OCI-LY3 (cell line): ENCODE measurements around the gene OR7G1.

Source experiments
- H2AFZ ChIP-seq: fragments of 200-600, 300-600 bp; shearing (Covaris generic); 2 replicates; pipeline ENCODE4 v1.6.0; 2014; ENCODE audit warnings: antibody characterized with exemption, low read depth, low read length
- H3K27ac ChIP-seq: fragments of 200-600, 300-600 bp; sonication (generic); 2 replicates; pipeline ENCODE4 v1.5.1; 2014; ENCODE audit warnings: mild to moderate bottlenecking, low read length, moderate library complexity, mixed read lengths
- H3K27me3 ChIP-seq: fragments of 200-600, 300-600 bp; sonication (generic); 2 replicates; pipeline ENCODE4 v1.6.1; 2014; ENCODE audit warnings: low read depth, low read length, mixed read lengths
- H3K36me3 ChIP-seq: fragments of 200-600, 300-600 bp; sonication (generic); replicated peaks from 2 replicates; pipeline ENCODE3; 2014; ENCODE audit warnings: low read depth, low read length, mixed read lengths
- H3K4me1 ChIP-seq: fragments of 300-600, 200-600 bp; sonication (generic); 2 replicates; pipeline ENCODE4 v1.6.1; 2014; ENCODE audit warnings: low read length, mixed read lengths
- H3K4me2 ChIP-seq: fragments of 200-600, 300-600 bp; sonication (generic); 2 replicates; pipeline ENCODE4 v1.6.1; 2014; ENCODE audit warnings: low read length, mixed read lengths
- H3K4me3 ChIP-seq: fragments of 300-600, 200-600 bp; sonication (generic); 2 replicates; pipeline ENCODE4 v1.5.1; 2014; ENCODE audit warnings: antibody characterized with exemption, mild to moderate bottlenecking, low read length, moderate library complexity
- H3K79me2 ChIP-seq: fragments of 300-600, 200-600 bp; shearing (Covaris generic); 2 replicates; pipeline ENCODE4 v1.6.1; 2014; ENCODE audit warnings: mild to moderate bottlenecking, low read length, mixed read lengths
- H3K9ac ChIP-seq: fragments of 300-600, 200-600 bp; shearing (Covaris generic); 2 replicates; pipeline ENCODE4 v1.6.0; 2014; ENCODE audit warnings: mild to moderate bottlenecking, low read length, moderate library complexity
- H3K9me3 ChIP-seq: fragments of 200-600, 300-600 bp; shearing (Covaris generic); 2 replicates; pipeline ENCODE4 v1.6.1; 2014; ENCODE audit warnings: low read length, mixed read lengths; ENCODE audit not compliant: insufficient read depth
- H4K20me1 ChIP-seq: fragments of 200-600, 300-600 bp; sonication (generic); 2 replicates; pipeline ENCODE4 v1.6.1; 2016; ENCODE audit warnings: low read length, mixed read lengths; ENCODE audit not compliant: insufficient read depth
- CTCF ChIP-seq: fragments of 200-600, 300-600 bp; sonication (generic); IDR thresholded peaks from 2 replicates; pipeline ENCODE4 v1.5.1; 2014; ENCODE audit warnings: antibody characterized with exemption, low read length, low read depth
- EZH2phosphoT487 ChIP-seq: fragments of 200-600 bp; shearing (Covaris generic); IDR thresholded peaks from 2 replicates; pipeline ENCODE4 v1.6.1; 2018; ENCODE audit warnings: antibody characterized with exemption, mixed run types, low read depth

Gene OR7G1

GRCh38 chr19:9107375-9107774, 8.2 kb downstream of the OR7G1 start, which contains the start of gene OR7G2:
TSS of gene OR7G2 (minus strand) at chr19:9107475. CDS start at chr19:9103243, 4,232 bp downstream.
- no peaks in the 10 kb centered on the region for H3K36me3 ChIP-seq
- no peak within 1 kb of the TSS for H3K9ac ChIP-seq
- H3K79me2 ChIP-seq: no peaks in the 10 kb centered on the region
- H3K4me3 ChIP-seq: no peak within 1 kb of the TSS
- TF ChIP-seq CTCF (no peak), EZH2phosphoT487 (no peak)
- H3K4me1 ChIP-seq: no peaks in the 10 kb centered on the region
- no peaks in the 10 kb centered on the region for H3K9me3 ChIP-seq
- H2AFZ ChIP-seq: no peak within 1 kb of the TSS
- no peaks in the 10 kb centered on the region for H3K27me3 ChIP-seq
- H3K4me2 ChIP-seq: no peak within 1 kb of the TSS
- H4K20me1 ChIP-seq: no peaks in the 10 kb centered on the region
- H3K27ac ChIP-seq: no peak within 1 kb of the TSS

GRCh38 chr19:9086761-9087160, 28.8 kb downstream of the OR7G1 start, which contains the start of gene OR1M1:
TSS of gene OR1M1 (plus strand) at chr19:9087061. CDS start at chr19:9093245, 6,184 bp downstream.
- Histone ChIP-seq H3K9me3 (no peaks in the 10 kb centered on the region), H2AFZ (no peak within 1 kb of the TSS), H3K27ac (no peak within 1 kb of the TSS), H3K4me2 (no peak within 1 kb of the TSS), H4K20me1 (no peaks in the 10 kb centered on the region), H3K36me3 (no peaks in the 10 kb centered on the region), H3K27me3 (no peaks in the 10 kb centered on the region), H3K9ac (no peak within 1 kb of the TSS), H3K4me1 (no peaks in the 10 kb centered on the region), H3K4me3 (no peak within 1 kb of the TSS), H3K79me2 (no peaks in the 10 kb centered on the region)
- no peak for TF ChIP-seq CTCF
- TF ChIP-seq EZH2phosphoT487: no peak

- Histone ChIP-seq H3K4me1 (no peaks in the 10 kb centered on the region), H3K36me3 (no peaks in the 10 kb centered on the region), H2AFZ (no peak overlapping the region), H3K4me2 (no peak overlapping the region), H3K79me2 (no peaks in the 10 kb centered on the region), H3K9ac (no peak overlapping the region), H3K4me3 (no peak overlapping the region), H4K20me1 (no peaks in the 10 kb centered on the region), H3K27me3 (no peaks in the 10 kb centered on the region), H3K9me3 (no peaks in the 10 kb centered on the region), H3K27ac (no peak overlapping the region)
- no peak for TF ChIP-seq CTCF
- no peak for TF ChIP-seq EZH2phosphoT487
Observed at GRCh38 chr19:9078651-9079050, 36.9 kb downstream of the OR7G1 start.

- H3K4me2 ChIP-seq: no peak overlapping the region
- H3K27ac ChIP-seq: no peak overlapping the region
- H4K20me1 ChIP-seq: no peaks in the 10 kb centered on the region
- H2AFZ ChIP-seq: no peak overlapping the region
- TF ChIP-seq CTCF (no peak), EZH2phosphoT487 (no peak)
- no peaks in the 10 kb centered on the region for H3K4me1 ChIP-seq
- no peaks in the 10 kb centered on the region for H3K36me3 ChIP-seq
- H3K27me3 ChIP-seq: no peaks in the 10 kb centered on the region
- no peak overlapping the region for H3K4me3 ChIP-seq
- no peaks in the 10 kb centered on the region for H3K9me3 ChIP-seq
- H3K79me2 ChIP-seq: no peaks in the 10 kb centered on the region
- no peak overlapping the region for H3K9ac ChIP-seq
Observed at GRCh38 chr19:9076901-9077300, 38.7 kb downstream of the OR7G1 start.
